Measurements from ENCODE around the gene FGF10.

The FGF10 gene

DNA sequence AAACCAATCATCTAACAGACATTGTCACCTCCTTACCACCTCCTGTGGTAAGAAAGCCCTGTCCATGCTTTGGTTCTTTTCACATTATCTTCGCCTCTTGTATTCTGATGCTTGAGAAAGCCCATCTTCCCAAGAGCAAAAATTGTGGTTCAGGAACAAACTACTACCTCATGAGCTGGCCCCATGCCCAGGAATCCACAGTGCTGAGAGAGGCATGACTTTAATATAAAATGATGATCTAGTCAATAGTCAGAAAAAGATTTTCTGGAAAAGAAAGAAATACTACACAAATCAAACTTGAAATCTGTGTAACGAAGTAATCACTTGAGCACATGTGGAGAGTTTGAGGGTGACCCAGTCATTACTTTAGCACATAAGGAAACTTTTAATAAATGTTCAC lies 94.7 kb downstream of the FGF10 start:
- no peak overlapping the region for H3K27ac Mint-ChIP-seq
- no peaks in the 10 kb centered on the region for H3K36me3 Mint-ChIP-seq (ENCODE audit: low read depth)
- no peaks in the 10 kb centered on the region for H3K4me1 Mint-ChIP-seq
- H3K9me3 Mint-ChIP-seq = peaks cover 6% of the 10 kb centered on the region
- no peaks in the 10 kb centered on the region for H3K27me3 Mint-ChIP-seq (ENCODE audit: low read depth)
- TF ChIP-seq, protein P1, sequence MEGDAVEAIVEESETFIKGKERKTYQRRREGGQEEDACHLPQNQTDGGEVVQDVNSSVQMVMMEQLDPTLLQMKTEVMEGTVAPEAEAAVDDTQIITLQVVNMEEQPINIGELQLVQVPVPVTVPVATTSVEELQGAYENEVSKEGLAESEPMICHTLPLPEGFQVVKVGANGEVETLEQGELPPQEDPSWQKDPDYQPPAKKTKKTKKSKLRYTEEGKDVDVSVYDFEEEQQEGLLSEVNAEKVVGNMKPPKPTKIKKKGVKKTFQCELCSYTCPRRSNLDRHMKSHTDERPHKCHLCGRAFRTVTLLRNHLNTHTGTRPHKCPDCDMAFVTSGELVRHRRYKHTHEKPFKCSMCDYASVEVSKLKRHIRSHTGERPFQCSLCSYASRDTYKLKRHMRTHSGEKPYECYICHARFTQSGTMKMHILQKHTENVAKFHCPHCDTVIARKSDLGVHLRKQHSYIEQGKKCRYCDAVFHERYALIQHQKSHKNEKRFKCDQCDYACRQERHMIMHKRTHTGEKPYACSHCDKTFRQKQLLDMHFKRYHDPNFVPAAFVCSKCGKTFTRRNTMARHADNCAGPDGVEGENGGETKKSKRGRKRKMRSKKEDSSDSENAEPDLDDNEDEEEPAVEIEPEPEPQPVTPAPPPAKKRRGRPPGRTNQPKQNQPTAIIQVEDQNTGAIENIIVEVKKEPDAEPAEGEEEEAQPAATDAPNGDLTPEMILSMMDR (IDR thresholded peaks at IDR 0.05; ENCODE audit: unreplicated experiment in 3 of 3) = no peak
- no peak overlapping the region for H3K4me3 Mint-ChIP-seq

DNA sequence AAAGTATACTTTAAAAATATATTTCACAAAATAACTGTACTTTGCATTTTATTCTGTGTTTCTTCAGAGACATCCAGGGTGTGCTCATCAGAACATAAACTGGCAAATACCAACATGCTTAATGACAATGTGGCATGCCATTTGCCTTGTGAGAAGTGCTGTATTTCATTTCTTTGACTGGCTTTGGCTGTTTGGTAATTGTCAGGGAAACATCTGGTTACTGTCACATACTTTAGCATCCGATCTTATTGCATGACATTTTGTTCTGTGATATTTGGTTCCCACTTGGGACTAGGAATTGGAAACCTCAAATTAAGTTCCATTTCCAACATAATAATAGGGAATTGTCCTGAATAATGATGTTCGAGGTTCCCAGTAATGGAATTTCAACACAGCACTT lies 96.5 kb downstream of the FGF10 start:
- TF ChIP-seq, protein P1 (IDR thresholded peaks at IDR 0.05; ENCODE audit: unreplicated experiment in 3 of 3) = no peak
- Mint-ChIP-seq H3K9me3 (peaks cover 6% of the 10 kb centered on the region), H3K36me3 (ENCODE audit: low read depth) (no peaks in the 10 kb centered on the region), H3K27me3 (ENCODE audit: low read depth) (no peaks in the 10 kb centered on the region), H3K4me1 (no peaks in the 10 kb centered on the region), H3K27ac (no peak overlapping the region), H3K4me3 (no peak overlapping the region)

DNA sequence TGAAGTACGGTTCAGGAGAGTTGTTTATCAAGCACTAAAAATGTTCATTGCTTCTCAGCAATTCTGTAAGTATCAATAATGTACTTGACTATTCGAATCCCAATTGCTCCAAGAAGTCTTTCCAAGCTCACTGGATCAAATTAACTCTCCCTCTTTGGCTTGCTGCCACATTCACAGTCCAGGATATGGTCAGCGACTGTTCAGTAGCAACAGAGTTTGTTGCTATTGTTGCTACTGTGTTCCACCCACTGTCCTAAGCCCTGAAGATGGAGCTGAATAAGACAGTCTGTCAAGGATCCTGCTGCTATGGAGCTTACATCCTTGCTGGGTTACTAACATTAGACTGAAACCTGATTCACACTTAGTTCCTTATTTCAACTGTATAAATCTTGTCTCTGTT lies 110.8 kb downstream of the FGF10 start:
- no peaks in the 10 kb centered on the region for H3K27me3 Mint-ChIP-seq (ENCODE audit: low read depth)

DNA sequence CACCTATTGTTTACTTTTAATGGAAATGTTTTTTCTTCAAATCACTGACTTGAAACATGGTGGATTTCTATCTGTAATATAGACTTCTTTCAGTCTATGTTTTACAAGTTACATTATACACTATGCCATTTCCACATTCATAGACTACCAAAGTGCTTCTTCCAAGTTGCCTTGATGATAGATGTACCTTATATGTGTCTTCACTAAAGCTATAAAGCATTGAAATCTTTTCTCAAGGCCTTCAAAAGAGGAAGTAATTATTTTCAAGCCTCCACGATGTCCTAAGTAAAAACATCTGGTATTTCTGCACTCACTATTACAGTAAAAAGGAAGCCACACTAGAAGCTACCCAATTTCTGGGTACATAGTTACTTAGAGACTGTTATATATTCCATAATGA lies 113.3 kb downstream of the FGF10 start:
- H3K36me3 Mint-ChIP-seq (ENCODE audit: low read depth) = no peaks in the 10 kb centered on the region
- no peak overlapping the region for H3K27ac Mint-ChIP-seq
- H3K4me1 Mint-ChIP-seq = no peaks in the 10 kb centered on the region
- no peaks in the 10 kb centered on the region for H3K27me3 Mint-ChIP-seq (ENCODE audit: low read depth)
- TF ChIP-seq, protein P1 (IDR thresholded peaks at IDR 0.05; ENCODE audit: unreplicated experiment in 3 of 3) = no peak
- no peak overlapping the region for H3K4me3 Mint-ChIP-seq
- no peaks in the 10 kb centered on the region for H3K9me3 Mint-ChIP-seq

More for the DNA sequence above, 110.8 kb downstream of the FGF10 start:
- H3K9me3 Mint-ChIP-seq = no peaks in the 10 kb centered on the region
- TF ChIP-seq, protein P1 (IDR thresholded peaks at IDR 0.05; ENCODE audit: unreplicated experiment in 3 of 3) = no peak
- H3K36me3 Mint-ChIP-seq (ENCODE audit: low read depth) = no peaks in the 10 kb centered on the region
- H3K4me3 Mint-ChIP-seq = no peak overlapping the region
- H3K27ac Mint-ChIP-seq = no peak overlapping the region
- H3K4me1 Mint-ChIP-seq = no peaks in the 10 kb centered on the region

DNA sequence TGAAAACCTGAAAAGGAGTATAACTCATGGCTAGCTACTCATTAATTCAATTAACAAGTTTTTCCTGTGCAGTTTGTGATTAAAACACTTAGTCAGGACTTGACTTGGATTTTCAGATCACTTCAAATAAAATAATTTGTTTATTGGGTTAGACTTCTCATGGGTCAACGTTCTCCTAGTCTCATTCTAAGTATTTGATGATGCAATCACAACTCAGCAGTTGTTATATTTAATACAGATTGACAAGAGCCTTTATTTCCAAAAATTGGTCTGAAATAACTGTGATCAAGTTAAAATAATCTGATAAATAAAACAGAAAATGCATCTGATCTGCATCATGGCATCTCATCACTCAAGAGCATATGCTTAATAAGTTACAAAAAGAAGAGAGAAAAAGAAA lies 113.9 kb downstream of the FGF10 start:
- H3K27ac Mint-ChIP-seq = no peak overlapping the region
- H3K9me3 Mint-ChIP-seq = no peaks in the 10 kb centered on the region
- H3K27me3 Mint-ChIP-seq (ENCODE audit: low read depth) = no peaks in the 10 kb centered on the region
- no peak overlapping the region for H3K4me3 Mint-ChIP-seq
- H3K4me1 Mint-ChIP-seq = no peaks in the 10 kb centered on the region
- no peaks in the 10 kb centered on the region for H3K36me3 Mint-ChIP-seq (ENCODE audit: low read depth)
- TF ChIP-seq, protein P1 (IDR thresholded peaks at IDR 0.05; ENCODE audit: unreplicated experiment in 3 of 3) = no peak

DNA sequence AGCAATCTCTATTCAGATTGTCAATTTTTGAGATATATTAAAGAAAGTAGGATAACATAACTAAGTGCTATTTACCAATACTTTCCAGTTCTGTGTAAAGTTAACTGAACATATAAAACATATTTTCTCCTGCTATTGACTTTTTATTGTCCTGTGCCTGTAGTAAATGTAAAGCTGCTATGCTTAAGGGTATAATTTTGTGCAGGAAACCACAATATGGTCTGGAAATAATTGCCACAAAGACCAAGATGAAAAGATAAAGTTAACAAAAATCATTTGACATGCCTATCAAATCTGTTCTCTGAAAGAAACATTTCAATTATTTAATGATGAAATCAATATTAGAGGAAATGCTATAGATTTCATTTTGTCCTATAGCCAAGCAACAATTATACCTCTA lies 121.3 kb downstream of the FGF10 start:
- Mint-ChIP-seq H3K27ac (no peak overlapping the region), H3K4me1 (no peaks in the 10 kb centered on the region), H3K27me3 (ENCODE audit: low read depth) (no peaks in the 10 kb centered on the region), H3K4me3 (no peak overlapping the region), H3K9me3 (no peaks in the 10 kb centered on the region), H3K36me3 (ENCODE audit: low read depth) (no peaks in the 10 kb centered on the region)
- TF ChIP-seq, protein P1 (IDR thresholded peaks at IDR 0.05; ENCODE audit: unreplicated experiment in 3 of 3) = no peak
